Stimulated activated CD8-positive, alpha-beta memory T cell treated with anti-CD3 and anti-CD28 coated beads, Interleukin-15, amount 100 ng/mL, for 1 hour (primary cell): ENCODE measurements around the gene CDC42EP4.

Experiments used
- DNase-seq: peaks from one replicate; pipeline ENCODE4 v3.0.0-alpha.2; 2020; ENCODE audit warnings: low read depth

The CDC42EP4 gene

GRCh38 chr17:73311781-73312641 is at the start of gene CDC42EP4:
Gene CDC42EP4, minus strand, starts transcription at chr17:73312001. Its CDS starts 25,501 bp downstream, at chr17:73286500.
- DNase-seq, result peak; percentile 63

DNA sequence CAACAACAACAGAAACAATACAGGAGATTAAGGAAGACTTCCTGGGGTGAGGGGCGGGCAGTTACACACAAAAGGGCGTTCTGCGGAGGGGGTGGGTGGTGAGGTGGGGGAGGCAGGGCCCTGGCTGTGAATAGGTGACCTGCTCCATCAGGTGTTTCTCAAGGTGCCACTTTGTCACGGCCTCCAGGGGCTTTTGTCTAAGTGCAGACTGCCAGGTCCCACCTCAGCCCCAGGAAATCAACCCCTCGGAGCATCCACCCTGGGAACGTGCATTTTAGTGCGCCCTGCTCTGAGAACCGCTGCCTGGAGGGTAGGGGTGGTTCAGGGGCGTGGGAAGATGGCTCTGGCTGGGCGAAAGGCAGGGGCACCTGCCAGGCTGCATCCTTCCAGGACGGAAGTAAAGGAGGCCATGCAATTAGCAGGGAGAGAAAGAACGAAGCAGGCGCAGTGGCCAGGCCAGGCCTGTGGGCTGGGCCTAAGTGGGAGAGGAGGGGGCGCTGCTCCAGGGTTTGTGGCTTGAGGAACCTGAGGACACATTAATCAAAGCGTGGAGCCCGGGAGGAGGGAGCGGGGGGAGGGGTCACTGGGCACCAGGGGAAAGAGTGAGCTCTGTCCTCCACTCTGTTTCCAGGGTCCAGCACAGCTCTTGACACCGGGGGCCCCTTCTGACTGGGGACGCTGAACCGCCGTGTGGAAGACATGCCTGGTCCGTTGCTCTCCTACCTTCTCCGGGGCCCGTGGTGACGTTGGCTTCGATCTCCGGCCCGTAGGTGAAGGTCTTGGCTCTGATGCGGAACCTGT is 49.4 kb upstream of the CDC42EP4 start:
- no peak for DNase-seq

DNA sequence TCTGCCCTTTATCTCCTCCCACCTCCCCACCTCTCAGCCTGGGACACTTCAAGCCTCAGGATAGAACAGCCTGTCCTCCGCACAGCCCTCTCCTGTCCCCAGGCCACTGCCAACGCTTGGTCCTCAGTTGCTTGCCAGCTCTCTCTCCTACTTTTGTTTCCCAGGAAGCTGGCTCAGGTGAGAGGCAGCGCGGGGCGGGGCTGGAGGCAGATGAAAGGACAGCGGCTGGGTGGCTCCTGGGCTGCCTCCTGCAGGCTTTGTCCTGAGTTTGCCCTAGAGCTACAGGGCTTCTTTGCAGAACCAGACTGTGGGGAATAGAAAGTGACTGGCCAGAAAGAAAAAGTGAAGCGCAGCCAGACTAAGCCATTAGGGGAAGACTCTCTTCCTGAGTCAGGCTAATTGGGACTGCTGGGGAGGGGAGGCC is 48.2 kb upstream of the CDC42EP4 start:
- no peak for DNase-seq

DNA sequence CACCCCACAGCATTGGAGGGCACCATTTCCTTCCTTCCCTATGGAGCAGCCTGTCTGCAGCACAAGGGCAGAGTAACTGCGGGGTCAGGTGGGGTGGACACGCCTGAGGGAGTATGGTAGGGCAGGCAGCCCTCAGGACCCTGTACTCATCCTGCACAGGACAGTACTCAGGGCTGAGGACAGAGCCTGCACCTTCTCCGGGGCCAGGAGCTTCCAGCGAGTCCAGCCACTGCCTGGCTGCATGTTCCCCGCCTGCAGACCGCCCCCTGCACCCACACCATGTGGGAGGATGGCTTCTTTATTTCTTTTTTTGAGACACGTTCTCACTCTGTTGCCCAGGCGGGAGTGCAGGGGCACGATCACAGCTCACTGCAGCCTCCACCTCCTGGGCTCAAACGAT is 47.6 kb upstream of the CDC42EP4 start:
- DNase-seq, result no peak

DNA sequence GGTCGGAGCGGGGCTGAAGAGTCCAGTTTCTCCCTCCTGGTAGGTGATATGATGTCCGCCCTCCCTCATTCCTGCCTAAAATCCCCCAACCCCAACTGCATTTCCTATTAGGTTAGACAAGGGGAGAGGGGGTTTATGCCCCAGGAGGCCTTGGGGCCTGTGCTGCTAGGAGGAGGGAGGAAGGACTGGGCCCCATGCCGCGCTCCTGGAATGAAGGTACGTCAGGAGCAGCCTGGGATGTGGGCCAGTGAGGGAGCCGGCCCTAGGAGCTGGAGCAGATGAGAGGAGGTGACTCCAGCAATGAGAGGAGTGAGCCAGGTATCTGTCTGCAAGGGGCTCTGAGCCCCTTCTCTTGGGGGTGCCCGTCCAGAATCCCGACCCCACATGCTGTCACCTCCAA is 46.9 kb upstream of the CDC42EP4 start:
- no peak for DNase-seq

GRCh38 chr17:73357981-73358380 is 46.2 kb upstream of the CDC42EP4 start:
- DNase-seq, result no peak

DNA sequence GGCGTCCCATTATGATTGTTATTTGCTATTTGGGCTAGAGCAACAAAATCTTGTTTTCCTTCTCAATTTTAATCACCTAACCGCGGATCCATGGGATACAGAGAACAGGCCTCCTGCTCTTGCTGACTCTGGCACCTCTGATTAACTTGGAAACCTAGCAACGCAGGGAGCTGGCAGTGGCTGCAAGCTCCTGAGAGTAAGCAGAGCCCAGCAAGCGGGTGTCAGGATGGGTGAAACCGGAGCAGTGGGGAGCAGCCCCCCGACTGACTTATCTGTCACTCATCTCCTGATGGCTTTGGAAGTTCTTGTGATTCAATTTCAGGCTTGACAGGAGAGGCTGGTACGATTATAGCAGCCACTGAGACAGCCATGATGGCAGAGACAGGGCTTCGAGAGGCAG is 45.5 kb upstream of the CDC42EP4 start:
- no peak for DNase-seq

- DNase-seq, result no peak
Observed at GRCh38 chr17:73356561-73357170, 44.9 kb upstream of the CDC42EP4 start.

GRCh38 chr17:73354423-73355284 is 42.9 kb upstream of the CDC42EP4 start:
- no peak for DNase-seq

GRCh38 chr17:73352261-73352660 is 40.5 kb upstream of the CDC42EP4 start:
- no peak for DNase-seq

GRCh38 chr17:73351764-73352163 is 40.0 kb upstream of the CDC42EP4 start:
- no peak for DNase-seq

DNA sequence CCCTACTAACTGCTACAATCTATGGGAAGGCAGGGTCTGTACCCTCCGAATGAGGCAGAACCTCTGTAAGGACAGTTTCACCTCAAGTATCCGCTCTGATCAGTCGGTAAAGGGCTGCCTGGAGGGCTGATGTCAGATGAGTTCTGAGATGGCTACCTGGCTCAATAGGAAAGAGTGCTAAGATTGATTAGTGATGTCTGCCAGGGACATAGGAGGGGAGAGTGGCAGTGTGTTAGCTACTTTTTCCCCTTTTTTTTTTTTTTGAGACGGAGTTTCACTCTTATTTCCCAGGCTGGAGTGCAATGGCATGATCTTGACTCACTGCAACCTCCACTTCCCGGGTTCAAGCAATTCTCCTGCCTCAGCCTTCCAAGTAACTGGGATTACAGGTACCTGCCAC is 39.1 kb upstream of the CDC42EP4 start:
- DNase-seq, result no peak

DNA sequence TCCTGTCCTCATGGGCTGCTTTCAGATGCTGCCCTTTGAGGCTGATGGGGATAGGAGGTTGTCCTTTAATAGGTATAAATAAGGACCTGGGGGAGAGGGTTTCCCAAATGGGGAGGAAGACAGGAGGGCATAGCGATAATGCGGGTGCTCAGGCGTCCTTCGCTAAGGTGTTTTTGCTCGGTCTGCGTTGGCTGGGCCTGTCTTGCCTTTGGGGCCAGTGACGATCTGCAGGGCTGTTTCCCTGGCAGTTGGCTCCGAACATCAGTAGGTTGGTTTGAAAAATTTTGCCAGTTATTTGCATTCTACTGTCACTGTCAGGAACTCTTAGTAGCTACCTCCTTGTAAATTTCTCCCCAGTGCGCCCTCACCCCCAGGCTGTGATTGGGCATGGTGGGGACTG is 37.8 kb upstream of the CDC42EP4 start:
- DNase-seq, result no peak

- DNase-seq, result no peak
Observed at GRCh38 chr17:73349138-73349537, 37.3 kb upstream of the CDC42EP4 start.

GRCh38 chr17:73348829-73349095 is 37.0 kb upstream of the CDC42EP4 start:
- DNase-seq, result no peak

DNA sequence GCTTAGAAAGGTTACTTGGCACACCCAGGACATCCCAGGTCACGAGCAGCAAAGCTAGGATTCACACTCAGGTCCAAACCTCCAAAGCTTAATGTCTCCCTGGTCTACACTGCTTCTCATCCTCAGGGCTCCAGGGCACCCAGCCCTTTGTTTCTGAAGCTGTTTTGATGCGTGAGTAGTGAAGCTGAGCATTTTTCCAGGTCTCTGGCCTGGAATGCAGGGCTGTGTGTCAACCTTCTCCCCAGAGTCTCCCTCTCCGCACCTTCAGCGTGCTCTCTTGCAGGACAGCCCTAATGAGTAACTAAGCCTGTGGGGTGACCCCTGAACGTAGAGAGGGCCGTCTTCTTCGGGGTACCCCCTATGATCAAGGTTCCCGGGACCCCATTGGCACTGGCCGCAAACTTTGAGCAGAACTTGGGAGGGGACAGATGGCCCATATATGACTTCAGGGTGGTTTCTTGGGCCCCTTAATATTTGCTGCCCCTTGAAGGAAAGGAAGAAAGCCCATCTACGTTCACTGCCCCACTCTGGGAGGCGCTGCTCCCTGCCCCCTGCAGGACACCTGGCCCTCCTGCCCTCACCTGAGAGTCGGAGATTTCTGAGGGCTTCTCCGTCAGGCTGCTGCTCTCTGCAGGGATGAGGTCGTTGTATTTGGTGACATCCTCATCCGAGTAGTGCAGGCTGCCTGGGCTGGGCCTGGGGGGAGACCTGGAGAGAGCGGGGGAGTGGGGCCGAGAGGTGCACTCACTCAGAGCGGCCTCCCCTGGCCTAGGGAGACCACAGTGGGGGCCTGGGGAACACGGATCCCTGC is 36.4 kb upstream of the CDC42EP4 start:
- DNase-seq, result no peak

- DNase-seq, result no peak
Observed at GRCh38 chr17:73347351-73347750, 35.5 kb upstream of the CDC42EP4 start.

DNA sequence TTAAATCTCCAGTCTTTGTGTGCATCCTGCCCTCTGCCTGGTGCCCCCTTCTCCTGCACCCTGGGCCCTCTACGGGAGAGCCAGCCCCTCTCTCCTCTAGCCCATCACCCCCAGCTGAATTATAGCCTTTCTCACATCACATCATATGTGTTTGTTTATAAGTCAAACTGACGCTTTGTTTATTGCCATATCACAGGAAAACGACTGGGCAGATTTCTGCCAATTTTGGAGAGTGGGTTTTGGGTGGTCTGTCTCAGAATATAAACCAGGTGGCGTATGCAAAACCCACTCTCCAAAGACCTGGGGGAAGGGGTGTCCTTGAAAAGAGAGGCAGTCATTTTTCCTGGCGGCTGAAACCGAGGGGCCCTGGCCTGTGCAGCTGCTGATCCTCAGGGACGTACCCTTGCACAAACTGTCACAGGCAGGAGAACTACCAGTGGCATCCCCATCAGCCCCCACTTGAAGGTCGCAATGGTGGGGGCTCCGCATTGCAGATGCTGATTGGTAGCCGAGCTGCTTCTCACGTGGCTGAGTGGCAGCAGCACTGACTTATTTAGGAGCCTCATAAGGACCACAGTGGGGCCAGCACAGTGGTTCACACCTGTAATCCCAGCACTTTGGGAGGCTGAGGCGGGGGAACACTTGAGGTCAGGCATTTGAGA is 34.8 kb upstream of the CDC42EP4 start:
- DNase-seq, result no peak

- no peak for DNase-seq
Observed at GRCh38 chr17:73343739-73344454, 32.1 kb upstream of the CDC42EP4 start.

DNA sequence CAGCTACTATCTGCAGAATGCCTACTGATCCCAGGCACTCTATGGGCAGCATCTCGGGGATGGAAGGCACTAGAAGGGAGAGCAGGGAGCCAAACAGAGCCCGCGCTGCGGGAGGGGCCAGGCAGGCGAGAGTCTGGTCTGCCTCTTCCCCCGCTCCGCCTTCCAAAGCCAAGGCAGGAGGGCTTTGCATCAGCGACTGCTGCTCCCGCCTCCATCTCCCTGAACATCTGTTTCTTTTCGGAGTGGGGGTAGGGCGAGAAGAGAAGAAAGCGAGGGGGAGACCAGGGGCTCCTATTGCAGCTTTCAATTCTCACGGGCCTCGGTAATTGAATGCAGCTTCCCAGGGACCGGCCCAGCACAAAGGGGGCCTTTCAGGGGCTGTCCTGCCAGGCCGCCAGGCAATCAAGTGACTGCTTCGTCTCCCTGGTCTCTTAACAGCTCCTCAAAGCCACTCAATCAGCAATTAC is 31.4 kb upstream of the CDC42EP4 start:
- DNase-seq, result no peak
